Stromal cell of bone marrow (primary cell): ENCODE measurements around the gene PRXL2A.
A peak's percentile ranks its signal among the peaks of the same experiment; 100 is the strongest.

Experiments
- DNase-seq: peaks from one replicate; pipeline ENCODE4 v3.0.0-alpha.2; 2012; ENCODE audit warnings: low read depth

The PRXL2A gene

DNA sequence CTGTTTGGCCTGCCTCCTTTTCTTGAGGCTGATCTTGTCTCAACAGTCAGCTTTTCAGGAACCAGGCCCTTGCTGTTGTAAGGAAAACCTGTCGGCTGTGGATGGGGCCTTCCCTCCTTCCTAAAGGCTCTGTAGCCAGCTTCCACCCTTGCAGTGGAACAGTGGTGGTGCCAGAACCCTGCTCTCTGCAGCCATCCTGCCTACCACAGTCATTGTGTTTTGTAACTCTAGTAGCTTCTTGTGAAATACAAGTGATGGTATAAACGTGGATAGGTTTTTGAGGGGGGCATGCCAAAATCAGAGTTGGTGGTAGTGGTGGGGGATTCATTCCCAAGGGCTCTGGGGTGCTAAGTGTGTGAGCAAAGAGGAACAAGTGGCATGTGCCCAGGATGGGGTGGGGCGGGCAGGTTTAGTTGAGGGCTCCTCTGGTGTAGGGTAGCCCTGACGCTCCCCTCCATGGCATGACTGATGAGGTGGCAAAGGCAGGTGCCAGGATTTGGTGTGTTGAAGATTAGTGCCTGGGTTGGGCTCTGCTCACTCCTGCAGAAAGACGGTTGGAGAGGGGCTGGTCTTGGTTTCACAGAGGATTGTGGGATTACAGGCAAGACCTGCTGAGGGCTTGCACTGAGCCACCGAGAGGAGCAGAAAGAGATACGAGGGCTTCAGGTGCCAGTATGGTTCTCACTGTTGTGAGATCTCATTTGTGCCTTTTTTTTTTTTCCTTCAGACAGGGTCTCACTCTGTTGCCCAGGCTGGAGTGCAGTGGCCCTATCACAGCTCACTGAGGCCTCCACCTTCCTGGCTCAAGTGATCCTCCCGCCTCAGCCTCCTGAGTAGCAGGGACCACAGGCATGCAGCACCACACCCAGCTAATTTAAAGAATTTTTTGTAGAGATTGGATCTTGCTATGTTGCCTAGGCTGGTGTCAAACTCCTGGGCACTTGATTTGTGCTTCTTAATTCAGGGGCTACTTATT lies 53.1 kb downstream of the PRXL2A start:
- DNase-seq: no peak

DNA sequence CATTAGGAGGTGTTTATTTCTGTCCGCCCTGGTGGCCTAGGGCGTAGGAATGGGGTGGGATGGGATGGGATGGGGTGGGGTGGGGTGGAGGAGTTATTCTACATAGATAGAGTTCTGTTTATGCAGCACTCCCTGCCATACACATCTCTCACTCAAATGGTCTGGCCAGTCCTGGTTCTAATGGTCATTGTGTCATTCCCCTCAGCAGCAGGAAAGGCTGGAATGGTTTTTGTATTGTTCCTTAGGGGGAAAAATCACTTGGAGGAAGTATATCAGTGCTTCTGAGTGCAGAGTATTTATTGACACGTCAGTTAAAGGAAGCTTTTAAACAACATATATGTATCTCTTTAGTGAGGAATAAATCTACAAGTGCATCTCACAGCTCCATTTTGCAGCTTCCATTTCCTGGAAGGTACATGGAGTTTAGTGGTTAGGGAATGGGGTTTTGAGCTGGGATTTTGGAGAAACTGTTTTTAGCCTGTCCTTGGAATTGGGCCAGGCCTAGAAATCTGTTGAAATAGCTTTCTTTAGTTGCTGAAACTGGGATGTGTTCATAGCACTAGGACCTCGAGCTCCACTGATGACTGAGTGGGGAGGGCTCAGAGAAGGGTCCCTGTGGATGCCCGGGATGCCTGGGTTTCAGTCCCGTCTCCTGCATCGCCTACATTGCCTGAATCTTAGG lies 54.1 kb downstream of the PRXL2A start:
- DNase-seq: no peak

DNA sequence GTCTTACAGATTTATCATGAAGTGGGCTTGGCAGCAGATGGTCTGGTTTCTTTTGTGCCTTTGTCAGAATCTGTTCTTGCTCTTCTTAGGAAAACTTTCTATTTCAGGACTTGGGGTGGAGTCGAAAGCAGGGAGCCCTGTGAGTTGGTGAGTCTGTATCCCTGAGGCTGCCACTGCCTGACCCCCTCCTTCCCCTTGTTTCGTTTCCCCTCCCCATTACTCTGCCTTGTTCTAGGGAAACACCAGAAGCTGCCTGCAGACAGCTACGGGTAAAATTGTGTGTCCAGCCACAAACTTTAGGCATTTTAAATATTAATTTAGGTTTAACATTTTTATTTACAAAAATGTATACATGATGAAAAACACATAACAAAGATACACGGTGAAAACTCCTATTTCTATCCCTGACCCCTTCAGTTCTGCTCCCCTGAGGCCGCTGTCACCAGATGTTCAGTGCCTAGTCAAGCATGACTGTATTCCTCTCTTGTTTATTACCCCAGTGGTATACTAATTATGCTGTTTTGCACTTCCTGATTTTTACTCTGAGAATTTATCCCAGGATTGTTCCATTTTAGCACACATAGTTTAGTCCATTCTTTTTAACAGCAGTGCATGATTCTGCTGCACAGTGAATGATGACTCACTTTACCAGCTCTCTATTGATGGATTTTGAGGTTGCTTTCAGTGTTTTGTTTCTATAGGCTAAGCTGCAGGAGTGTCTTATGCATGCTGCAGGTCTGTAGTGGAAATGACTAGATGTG lies 54.8 kb downstream of the PRXL2A start:
- no peak for DNase-seq

DNA sequence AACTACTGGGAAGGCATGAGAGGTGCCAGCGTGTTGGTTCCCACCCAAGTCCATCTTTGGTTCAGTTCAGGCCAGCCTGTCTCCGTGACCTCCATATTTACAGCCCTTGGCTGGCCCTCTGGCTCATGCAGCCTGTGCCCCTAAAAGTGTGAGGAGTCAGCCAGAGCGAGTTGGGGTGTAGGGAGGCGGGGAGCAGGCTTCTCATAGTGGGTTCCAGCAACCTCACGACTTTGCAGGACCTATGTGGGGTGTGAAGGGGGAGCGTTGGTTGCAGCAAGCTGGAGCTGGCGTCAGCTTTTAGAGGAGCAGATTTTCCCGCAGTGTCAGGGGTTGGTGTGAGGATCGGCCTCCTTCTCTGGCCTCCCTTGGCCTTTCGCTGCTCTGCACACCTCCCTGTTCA lies 55.5 kb downstream of the PRXL2A start:
- DNase-seq: no peak

DNA sequence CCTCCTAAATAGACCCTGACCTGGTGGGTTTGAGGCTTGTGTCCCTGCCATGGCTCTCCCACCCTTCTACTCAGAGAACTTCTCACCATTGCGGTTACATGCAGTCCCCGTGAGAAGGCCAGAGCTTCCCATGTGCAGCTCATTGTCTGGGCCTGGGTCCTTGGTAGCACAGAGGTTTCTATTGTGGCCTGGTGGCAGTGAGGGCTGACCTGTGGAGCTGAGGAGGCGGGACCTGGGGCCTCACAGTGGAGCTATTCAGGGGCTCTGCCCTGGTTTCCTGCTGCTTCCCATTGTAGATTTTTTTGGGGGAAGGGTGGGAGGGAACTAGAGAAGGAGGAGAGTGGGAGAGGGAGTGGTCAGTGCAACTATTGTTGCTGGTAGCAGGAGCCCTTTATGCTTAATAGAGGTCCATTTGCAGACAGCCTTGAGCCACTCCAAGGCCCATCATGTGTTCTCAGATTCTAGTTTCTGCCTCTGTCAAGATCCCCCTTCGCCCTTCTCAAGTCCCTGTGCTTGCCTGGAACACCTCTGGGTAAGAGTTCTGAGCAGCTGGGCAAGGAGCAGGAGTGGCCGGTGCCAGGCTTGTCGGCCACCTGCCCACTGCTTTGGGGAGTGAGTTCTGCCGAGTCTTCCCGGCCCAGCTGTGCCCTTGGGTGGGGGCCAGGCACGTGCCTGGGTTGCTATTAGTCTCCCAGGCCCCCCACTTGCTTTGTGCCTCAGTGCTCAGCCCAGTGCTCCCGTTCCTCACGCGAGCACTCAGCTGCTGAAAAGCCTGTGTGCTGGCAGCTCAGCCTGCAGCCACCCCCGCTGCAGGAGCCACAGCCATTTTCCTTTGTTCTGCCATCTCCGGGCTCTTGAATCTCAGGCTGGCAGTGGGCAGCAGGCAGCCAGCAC lies 56.5 kb downstream of the PRXL2A start:
- DNase-seq: no peak

DNA sequence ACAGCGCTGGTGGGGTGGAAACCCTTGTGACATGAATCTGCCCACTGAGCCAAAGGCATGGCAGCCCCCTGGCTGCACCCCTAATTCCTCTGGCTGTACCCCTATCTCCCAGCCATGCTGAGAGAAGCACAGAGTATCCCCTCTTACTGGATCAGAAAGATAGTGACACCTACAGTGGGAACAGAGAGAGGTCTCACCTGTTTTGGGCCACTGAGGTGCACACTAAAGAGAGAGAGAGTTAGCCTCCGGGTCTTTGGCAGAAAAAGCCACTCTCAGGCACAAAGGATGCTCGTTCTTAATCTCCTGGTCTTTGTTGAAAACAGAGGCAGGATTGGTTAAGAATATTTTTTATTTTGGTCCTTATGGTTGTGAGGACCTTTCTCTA lies 57.1 kb downstream of the PRXL2A start:
- no peak for DNase-seq

DNA sequence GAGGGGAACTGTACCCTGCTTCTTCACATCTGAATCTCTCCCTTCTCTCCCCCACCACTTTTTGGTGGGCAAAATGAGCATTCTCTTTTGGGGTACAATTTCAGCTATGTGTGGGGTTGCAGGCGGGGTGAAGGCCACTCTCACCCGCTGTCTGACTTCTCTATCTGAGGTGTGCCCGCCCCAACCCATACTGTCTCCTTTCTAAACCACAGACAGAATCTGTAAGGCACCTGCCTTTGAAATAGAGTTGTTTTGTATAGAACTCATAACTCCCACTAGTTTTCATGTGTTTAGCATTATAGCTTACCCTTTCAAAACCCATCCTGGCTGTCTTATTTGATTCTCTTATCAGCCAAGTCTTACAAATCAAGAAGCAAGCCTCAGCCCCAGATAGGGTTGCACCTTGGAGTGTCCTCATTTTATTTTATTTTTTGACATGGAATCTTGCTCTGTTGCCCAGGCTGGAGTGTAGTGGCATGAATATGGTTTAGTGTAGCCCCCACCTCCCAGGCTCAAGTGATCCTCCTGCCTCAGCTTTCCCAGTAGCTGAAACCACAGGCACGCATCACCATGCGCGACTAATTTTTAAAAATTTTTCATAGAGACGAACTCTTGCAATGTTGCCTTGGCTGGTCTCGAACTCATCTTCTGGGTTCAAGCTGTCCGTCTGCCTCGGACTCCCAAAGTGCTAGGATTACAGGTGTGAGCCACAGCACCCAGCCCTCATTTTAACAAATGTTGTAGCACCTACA lies 57.7 kb downstream of the PRXL2A start:
- no peak for DNase-seq

DNA sequence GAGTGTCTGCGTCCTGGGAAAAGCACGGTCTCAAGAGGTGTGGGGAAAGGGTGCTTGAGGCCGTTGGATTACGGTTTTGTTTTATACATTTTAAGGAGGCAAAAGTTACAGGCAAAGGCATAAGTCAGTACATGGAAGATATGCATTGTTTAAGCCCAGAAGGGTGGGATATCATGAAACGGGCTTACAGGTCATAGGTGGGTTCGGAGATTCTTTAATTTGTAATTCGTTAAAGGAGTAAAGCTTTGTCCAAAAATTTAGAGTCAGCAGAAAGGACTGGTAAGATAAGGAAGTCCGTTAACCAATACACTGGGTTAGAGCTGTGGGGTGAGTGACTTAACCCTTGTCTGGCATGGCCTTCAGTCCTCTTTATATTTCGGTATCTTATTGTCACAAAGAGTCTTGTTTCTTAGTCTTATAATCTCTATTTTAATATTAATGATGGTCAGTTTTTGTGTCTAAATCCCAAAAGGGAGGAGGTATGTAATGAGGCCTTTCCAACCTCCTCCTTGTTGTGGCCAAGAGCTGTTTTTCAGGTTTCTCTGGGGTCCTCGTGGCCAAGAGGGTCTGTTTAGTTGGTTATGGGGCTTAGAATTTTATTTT lies 58.5 kb downstream of the PRXL2A start:
- no peak for DNase-seq

DNA sequence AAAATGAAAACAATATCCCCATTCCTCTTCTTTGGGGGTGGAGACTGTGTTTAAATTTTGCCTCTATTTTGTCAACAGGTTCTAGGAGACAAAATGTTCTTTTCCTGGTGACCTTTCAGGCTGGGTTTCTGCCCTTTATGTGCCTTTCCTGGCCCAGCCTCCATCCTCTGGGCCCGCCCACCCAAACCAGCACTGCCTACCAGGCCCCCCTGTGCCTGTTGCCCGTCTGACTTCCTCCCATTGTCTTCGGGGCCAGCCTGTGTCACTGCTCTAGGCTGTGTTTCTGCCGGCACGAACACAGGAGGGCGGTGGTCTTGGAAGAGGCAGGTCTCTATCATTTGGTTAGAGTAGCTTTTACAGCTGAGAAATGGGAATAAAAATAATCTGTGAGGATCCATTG lies 59.7 kb downstream of the PRXL2A start:
- DNase-seq: no peak

DNA sequence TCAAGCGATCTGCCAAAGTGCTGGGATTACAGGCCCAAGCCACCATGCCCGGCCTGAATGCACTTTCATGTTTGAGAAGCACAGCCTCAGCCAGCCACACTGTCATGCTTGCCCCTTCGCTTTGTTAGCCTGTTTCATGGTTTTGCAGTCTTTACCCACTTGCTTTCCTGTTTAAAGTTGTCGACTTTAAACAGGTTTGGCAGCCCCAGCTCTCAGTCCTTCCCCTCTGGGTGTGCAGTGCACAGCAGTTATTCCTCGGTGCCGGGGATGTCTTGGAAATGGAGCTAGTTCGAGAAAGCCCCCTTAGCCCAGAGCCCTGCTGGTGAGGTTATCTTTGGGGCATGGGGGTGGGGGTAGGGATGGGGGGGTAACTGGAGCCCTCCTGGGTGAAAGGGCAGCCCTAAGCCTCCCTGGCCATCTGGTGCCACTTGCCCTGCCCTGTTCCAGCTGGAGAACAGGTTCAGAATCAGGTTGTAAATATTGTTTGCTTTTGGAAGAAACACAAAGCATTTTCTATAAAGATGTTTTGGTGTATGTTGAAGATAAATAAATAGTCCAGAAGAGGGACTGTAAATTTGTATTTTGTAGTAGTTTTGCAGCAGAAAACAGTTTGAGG lies 60.6 kb downstream of the PRXL2A start:
- DNase-seq: no peak

DNA sequence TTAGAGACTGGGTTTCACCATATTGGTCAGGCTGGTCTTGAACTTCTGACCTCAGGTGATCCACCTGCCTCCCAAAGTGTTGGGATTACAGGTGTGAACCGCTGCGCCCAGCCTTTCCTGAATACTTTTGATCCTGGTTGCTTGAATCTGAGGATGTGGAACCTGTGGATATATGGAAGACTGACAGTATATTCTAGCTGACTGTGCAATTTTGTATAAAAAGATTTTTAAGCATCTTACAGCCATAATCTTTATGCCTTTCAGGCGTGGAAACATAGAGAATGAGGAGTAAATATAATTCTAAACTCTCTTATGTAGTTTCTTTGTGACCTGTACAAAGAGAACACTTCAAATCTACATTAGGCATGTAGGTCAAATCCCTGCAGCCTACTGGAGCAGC lies 61.9 kb downstream of the PRXL2A start:
- DNase-seq: no peak

DNA sequence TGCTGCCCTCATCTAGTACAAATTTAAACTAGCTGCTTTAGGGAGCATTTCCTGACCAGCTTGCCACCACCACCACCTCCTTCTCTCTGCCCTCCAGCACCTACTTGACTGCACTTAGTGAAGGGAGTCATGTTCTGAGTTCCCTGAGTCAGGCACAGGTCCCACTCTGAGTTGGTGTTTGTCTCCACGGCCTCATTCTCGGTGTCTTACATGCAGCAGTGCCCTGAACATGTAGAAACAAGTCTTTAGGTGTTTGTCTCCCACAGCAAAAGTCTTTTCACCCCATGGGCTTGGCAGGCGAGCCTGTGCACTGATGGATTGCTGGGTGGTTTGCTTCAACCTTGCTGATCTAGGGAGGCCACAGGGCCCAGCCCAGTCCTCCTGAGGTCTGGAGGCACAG lies 62.6 kb downstream of the PRXL2A start:
- DNase-seq: no peak

DNA sequence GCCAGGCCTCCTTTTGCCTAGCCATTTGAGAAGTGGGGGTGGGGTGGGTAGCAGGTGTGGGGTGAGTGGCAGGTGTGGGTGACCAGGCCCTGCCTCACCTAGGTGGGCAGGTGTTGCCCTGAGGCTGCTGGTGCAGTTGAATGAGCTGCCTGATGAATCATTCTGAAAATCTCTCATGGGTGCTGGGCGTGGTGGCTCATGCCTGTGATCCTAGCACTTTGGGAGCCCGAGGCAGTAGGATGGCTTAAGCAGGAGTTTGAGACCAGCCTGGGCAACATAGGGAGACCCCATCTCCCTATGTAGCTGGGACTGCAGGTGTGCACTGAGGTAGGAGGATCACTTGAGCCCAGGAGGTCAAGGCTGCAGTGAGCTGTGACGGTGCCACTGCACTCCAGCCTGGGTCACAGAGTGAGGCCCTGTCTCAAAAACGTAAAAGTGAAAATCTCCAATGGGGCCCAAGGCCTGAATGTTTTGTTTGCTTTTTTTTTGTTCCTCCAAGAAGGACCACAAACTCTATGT lies 63.4 kb downstream of the PRXL2A start:
- no peak for DNase-seq

DNA sequence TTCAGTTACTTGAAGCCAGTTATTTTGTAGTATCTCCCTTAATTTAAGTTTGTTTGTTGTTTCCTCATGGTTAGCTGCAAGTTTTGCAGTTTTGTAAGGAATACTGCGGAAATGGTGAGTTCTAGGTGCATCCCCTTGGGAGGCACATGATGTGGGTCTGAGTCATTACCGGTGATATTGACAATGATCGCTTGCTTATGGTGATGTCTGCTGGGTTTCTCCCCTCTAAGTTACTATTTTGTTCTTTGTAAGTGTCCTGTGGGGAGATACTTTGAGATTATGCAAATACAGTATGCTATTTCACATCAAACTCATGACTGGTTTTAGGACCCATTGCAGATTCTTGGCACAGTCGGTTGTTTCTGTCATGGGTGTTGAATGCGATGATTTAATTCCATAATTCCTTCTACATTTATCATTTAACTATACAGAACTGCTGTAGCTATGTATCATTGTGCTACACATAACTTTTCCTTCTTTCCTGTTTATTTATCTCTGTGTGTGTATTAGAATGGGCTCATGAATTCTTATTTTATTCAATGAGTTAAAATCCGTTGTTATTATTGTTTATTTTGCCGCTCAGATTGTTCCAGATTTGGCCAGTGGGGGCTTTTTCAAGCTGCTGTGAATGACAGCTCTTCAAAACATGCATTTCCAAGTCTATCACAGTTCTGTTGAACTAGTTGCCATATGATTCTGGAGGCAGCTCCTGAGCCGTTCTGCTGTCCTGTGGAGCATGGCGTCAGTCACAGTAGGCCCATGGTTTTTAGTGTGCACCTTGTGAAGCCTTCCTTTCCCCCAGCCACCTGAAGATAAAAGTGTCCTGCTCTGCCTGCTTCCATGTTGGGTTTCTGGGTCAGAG lies 64.1 kb downstream of the PRXL2A start:
- DNase-seq: peak; percentile 68

DNA sequence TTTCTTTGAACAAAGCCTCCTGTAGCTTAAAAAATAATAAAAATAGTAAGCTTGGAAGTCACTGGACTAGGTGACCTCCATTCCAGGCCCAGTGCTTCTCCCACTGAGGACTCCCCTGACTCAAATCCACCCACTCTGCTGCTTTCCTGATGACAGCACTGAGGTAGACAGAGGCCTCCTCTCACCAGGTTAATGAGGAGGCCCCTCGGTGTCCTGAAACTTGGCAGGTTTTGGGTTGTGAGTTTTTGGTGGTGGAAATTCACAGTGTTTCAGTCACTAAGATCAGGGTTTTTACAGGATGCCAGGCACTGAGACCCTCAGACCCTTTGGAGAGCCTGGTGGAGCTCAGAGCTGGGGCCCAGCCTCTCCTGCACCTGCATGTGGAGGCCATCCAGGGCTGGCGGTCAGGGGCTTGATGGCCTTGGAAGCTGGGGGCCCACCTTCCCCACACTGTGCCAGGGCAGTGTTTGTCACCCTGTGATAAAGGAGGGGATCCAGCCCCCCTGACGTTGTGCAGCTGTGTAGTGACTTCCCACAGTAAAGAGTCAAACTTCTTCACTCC lies 64.8 kb downstream of the PRXL2A start:
- DNase-seq: no peak

DNA sequence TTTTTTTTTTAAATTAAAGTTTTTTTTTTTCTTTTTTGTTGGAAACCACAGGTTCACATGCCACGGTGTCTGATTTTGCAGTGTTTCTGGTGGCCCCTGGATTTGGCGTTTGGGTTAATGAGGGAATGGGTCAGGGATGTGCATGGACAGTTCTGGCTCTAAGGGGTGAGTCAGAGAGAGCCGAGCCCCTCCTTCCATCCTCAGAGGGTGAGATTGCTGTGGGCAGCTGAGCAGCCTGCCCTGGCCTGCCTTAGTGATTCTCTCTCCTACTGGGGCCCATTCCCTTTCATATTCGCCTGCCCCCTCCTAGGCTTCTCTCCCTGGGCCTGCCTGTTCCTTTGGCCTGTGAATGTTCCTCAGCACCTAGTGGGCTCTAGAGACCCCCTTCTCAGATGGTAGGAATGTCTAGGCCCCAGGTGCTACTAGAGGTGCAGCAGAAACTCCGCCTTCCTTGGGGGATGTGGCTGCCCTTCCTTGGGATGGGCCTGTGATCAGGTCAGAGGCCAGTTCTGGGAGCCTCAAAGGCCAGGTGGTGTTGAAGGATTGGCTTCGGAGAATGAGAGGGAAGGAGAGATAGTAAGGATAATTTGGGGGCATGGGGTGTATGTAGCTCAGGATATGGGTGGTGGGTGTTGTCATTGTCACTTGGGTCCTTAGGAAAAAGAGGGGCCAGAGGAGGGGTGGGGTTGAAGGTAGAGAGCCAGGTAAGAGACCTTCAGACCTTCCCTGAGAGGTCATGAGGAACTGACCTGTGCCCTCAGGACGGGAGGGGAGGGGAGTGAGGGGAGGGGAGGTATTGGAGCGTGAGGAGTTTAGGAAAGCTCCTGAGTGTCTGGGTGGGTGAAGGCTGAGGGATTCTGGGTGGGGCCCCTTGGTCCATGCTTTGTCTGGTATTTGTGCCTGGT lies 65.6 kb downstream of the PRXL2A start:
- no peak for DNase-seq

DNA sequence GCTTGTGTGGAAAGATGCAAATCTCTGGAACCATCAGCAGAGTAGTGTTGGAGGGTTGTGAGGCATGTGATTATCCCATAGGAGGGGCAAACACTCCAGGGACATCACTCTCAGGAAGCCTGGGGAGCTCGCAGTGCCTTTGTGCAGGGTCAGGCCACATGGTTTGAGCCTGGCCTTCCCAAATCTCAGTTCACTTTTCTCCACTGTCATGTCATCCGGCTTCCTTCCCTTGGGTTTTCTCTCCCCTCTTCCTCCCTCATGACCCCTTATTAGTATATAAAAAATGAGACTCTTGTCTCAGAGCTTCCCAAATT lies 66.2 kb downstream of the PRXL2A start:
- no peak for DNase-seq

DNA sequence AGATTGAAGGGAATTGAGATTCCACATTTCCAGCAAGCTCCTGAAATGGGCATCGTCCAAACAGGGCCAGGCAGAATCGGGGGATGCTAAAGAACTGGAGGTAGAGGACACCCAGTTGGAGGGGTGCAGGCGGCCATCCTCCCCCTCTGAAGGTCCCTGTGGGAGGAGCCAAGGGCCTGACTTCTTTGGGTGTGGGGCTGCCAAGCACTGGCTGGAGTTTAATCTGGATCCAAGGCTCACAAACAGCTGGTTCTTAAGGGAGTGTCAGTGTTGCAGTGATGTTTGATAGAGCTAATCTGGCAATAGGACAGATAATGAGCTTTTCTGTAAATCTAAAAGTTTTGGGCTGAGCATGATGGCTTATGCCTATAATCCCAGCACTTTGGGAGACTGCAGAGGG lies 66.6 kb downstream of the PRXL2A start:
- DNase-seq: no peak
